ENCODE data around the gene RAPH1.

The RAPH1 gene
- 3.1 to 4.1 reads per million in 2 donors for total RNA-seq

GRCh38 chr2:203535078-203535783 lies at the start of gene RAPH1:
Gene RAPH1, minus strand, starts transcription at chr2:203535301. Its CDS starts 39,948 bp downstream, at chr2:203495353.
- peak; percentile 34 for DNase-seq

DNA sequence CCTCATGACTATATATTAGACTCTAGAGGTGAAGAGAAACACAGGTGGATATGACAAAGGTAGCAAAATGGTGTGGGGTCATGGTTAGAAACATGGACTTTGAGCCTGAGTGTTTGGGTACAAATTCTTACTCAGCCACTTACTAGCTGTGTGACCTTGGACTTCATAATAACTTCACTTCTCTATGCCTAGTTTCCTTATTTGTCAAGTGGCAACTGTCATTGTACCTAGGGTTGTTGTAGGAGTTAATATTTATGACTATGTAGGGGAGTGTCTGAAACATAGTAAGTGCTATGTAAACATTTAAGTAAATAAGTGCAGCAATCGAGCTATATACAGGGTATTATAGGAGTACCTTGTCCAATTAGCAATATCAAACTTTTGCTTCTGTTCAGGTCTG lies 49.7 kb upstream of the RAPH1 start:
- no peak for DNase-seq

DNA sequence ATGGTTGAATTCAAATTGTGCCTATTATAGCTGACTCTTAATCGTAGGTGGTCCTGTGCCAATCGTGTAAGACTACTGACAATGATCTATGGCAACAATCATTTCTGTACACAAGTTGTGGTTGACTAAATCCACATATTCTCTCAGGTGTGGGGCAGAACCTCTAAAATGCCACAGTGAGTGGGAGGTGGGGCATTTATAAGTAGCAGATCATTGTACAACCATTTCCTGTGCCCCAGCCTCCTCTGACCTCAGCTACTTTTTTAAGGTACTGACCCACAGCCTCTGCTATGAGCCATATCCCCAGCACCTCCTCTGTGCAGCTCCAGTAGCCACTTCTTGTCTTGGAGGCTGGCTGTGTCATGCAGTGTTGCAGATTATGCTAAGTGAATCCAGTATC lies 48.6 kb upstream of the RAPH1 start:
- DNase-seq: no peak

- no peak for DNase-seq
Observed at GRCh38 chr2:203583084-203583695, 48.1 kb upstream of the RAPH1 start.

DNA sequence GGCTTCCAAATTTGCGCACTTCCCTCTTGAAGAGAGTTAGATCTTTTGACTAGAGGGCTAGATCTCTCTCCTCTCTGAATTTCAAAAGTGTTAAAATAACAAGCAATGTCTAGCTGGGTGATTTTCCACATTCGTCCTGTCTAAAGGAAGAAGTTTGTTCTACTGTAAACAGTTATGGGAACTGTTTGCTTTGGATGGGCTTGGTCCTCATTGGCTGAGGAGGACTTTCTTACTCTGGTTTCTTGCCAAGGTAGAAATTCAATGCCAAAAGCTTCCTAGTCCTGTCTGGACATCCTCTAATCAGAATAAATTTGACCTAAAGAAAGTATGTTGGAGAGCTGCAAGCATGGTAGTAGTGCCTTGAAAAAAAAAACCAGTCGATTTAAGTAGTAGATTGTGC lies 47.4 kb upstream of the RAPH1 start:
- DNase-seq: no peak

DNA sequence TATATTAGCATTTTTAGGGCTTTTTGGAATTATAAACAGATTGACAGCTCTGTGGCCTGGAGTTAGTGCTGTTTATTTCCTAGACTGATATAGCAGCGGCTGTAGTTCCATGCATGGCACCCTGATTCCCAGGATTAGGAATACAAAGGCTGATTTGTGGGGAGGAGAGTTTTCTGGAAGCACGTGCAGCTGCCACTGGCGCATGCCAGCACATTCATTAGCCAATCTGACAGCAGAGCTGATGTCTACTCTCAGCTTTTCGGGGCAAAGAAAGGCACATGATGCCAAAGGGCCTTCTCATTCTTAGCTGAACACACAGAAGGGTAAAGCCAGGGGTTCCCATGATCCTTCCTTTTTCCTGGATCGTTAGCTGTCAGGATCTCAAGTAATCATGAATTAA lies 45.7 kb upstream of the RAPH1 start:
- no peak for DNase-seq

DNA sequence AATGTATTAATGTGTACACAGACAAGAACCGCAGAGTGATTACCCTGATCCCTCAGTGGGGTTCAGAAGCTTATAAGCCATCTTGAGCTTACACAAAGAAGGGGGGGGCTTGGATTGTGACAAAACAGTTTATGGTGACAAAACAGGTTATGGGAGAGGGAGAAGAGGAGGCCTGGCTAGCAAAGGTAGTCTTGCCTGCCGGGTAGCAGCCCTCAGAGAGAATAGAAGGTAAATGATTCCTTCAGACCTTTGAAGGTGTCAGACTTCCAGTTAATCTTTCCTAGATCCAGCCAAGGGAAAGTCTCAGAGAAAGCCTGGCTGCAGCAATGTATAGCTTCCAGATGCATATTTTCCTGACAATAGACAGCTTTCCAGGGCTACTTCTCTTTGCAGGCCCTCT lies 44.6 kb upstream of the RAPH1 start:
- no peak for DNase-seq

DNA sequence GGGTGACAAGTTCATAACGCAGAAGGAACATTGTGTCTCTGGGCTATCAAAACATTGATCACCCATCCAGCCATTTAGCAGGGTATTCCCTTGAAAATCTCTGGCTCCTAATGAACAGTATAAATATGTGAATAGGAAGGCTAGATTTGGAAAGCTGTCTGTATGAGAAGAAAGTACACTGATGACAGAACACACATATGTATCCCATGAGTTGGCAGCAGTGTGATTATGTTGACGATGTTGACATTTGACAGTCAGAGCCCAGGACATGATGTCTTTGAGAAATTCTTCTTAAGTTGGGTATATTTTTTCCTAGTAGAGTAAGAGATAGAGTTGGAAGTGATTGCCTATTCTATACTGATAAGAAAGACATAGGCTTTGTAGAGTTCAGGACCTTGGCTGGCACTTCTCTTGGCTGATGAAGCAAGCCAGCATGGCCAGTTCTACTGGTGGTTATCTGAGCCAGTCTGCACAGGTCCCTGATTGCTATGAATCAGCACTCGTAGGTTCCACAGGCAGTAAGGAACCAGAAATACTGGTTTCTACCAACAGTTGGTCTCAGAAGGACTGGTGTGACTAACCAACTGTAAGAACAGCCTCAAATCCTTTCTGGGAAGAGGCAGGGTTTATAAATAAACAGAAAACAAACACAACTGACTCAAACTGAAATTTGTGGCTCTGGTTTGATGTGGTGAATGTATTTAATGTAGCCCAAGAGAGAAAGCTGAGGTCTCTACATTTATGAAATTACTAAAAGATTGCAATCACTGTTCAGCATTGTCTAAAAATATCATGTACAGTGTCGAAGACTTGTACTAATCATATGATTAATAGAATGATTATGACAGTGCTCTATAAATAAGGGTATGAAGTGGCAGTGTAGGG lies 43.9 kb upstream of the RAPH1 start:
- no peak for DNase-seq

GRCh38 chr2:203574824-203575223 lies 39.7 kb upstream of the RAPH1 start:
- DNase-seq: no peak

- no peak for DNase-seq
Observed at GRCh38 chr2:203572316-203572715, 37.2 kb upstream of the RAPH1 start.

DNA sequence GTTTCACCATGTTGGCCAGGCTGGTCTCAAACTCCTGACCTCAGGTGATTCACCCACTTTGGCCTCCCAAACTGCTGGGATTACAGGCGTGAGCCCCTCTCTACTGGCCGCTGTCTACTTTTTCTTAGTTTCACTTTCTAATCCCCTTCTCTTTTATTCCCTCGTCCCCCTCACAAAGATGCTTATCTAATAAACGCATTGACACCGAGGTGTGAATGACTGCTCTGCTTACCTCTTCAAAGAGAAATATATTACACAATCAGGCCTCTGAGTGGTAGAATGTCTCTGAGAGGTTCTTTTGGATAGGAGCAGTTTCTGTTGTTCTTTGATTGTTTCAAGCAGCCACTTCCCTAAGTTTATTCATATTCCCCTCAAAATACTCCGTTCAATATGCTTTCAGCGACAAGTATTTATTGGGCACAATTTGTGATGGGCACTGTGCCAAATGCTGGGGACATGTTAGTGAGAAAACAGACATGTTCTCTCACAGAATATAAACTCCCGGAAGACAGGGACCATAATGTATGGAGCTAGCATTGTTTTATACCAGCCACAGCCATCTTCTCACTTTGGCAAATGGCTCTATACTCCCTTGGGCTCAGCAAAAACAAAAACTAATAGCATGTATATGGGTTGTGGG lies 34.7 kb upstream of the RAPH1 start:
- no peak for DNase-seq

DNA sequence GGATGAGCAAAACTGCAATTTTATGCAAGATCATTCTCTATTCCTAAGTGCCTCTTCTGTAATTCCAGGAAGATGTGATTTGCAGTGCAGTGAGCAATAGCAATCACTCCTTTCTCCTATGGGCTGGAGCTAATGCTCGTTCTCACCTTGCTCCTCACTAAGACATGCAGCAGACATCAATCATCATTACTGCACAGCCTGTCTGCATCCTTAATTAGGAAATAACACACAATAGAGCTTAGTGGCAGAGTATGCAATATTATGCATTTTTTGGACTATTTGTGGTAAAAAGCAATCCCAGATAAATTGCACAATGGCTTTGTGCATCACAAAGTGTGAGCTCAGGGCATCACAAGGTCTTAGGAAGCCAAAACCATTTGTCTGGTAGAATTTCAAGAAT lies 32.6 kb upstream of the RAPH1 start:
- DNase-seq: no peak

GRCh38 chr2:203566161-203566560 lies 31.1 kb upstream of the RAPH1 start:
- no peak for DNase-seq

- no peak for DNase-seq
Observed at GRCh38 chr2:203565076-203565475, 30.0 kb upstream of the RAPH1 start.

- DNase-seq: no peak
Observed at GRCh38 chr2:203562268-203562667, 27.2 kb upstream of the RAPH1 start.

GRCh38 chr2:203559641-203560040 lies 24.5 kb upstream of the RAPH1 start:
- no peak for DNase-seq

GRCh38 chr2:203553784-203554183 lies 18.7 kb upstream of the RAPH1 start:
- no peak for DNase-seq

DNA sequence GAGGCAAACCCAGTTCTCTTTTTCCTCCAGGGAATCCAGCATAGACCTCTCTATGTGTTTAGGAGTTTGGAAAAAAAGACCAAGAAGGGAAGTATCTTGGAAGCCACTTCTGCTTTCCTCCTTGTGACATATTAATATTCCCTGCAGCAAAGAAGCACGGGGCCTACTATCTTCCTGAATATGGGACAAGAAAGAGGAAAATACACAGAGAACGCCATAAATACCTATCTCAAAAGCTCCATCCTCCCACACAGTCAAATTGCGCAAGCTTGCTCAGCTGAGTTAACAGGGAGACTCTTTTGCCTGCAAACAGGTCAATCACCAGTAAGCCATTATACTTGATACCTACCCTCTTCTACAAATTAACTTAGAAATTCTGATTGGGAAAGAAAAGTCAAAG lies 16.7 kb upstream of the RAPH1 start:
- no peak for DNase-seq

- no peak for DNase-seq
Observed at GRCh38 chr2:203550266-203550665, 15.2 kb upstream of the RAPH1 start.

DNA sequence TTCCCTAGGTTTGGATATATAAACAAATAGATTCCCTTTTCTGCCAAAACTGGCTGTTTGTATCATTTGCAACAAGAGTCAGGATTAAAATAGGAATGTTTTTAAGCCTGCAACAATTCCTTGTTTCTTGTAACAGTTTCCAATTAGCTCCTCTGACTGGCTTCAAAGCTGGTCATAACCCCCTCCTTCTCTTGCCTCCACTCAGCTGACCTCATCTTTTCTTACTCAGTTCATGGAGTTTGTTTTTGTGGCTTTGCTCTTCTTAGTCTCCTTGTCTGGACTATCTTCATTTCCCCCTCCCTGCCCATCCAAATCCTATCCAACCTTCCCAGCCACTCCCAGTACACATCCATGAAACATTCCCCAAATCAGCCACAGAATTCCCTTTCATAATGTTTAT lies 14.3 kb upstream of the RAPH1 start:
- DNase-seq: no peak

- DNase-seq: no peak
Observed at GRCh38 chr2:203548887-203549286, 13.8 kb upstream of the RAPH1 start.

DNA sequence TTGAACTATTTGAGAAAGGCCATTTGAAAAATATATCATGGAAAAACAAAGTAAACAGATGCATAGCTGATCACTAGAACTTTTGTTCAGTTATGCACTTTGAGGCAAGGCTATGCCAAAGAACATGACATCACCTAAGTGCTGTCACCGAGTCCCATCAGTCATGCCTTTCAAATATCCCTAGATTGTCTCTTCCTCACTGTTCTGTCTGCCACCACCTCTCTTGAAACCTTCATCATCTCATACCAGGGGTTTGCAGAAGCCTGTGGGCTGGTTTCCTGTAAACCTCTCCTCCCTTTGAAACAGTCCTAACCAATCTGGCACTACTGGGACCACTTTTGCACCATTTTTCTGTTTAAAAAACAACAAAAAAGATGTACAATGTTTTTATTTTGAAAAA lies 12.3 kb upstream of the RAPH1 start:
- DNase-seq: no peak

DNA sequence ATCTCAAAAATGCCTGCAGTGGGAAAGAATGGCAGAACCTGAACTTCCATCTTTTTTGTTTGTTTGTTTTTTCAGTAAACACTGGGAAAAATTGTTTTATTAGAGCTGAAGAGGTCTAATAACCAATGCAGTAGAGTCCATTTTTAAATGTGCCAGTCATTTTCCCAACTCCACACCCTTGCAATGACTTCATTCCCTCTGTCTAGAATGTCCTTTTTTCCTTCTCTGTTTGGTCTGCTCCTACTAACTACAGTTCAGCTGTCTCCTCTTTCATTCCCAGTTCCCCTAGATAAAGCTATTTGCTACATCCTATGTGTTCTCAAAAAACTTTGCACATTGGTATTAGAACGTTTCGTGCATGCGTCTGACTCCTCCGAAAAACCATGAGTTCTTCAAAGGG lies 9.3 kb upstream of the RAPH1 start:
- DNase-seq: no peak

Measured in T-helper 9 cell (primary cell).